ENCODE results near the gene GGCX. TPM values are rescaled to one million over a fixed set of nuclear protein-coding genes. Genes with fewer than 3 reads are reported as not detected.

Gene GGCX
- total and polyA plus RNA-seq, 8 donors = 15.7 to 43.4 (median 27.1) TPM

- WGBS, 2 donors = 87 to 89% methylated on average over 18 of the region's 18 CpGs
- DNase-seq (no peak), ATAC-seq (peak in 2 of 4 donors; percentile 2 to 19), FAIRE-seq (no peak)
- no peaks in the 10 kb centered on the region for H3K27me3 ChIP-seq
- TF ChIP-seq, protein P1, sequence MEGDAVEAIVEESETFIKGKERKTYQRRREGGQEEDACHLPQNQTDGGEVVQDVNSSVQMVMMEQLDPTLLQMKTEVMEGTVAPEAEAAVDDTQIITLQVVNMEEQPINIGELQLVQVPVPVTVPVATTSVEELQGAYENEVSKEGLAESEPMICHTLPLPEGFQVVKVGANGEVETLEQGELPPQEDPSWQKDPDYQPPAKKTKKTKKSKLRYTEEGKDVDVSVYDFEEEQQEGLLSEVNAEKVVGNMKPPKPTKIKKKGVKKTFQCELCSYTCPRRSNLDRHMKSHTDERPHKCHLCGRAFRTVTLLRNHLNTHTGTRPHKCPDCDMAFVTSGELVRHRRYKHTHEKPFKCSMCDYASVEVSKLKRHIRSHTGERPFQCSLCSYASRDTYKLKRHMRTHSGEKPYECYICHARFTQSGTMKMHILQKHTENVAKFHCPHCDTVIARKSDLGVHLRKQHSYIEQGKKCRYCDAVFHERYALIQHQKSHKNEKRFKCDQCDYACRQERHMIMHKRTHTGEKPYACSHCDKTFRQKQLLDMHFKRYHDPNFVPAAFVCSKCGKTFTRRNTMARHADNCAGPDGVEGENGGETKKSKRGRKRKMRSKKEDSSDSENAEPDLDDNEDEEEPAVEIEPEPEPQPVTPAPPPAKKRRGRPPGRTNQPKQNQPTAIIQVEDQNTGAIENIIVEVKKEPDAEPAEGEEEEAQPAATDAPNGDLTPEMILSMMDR (IDR thresholded peaks at IDR 0.05) = no peak
- no peaks in the 10 kb centered on the region for H3K9me3 ChIP-seq
- H3K4me1 ChIP-seq = peaks cover 0 to 12% (median 0%) of the 10 kb centered on the region in 3 donors
- intact Hi-C loops (cut with DNase I) = no loop called here
- H3K4me3 ChIP-seq = no peak overlapping the region
- H3K36me3 ChIP-seq = no peaks in the 10 kb centered on the region
- H3K27ac ChIP-seq = no peak overlapping the region
Measured at GRCh38 chr2:85503851-85504777, 57.2 kb downstream of the GGCX start.

DNA sequence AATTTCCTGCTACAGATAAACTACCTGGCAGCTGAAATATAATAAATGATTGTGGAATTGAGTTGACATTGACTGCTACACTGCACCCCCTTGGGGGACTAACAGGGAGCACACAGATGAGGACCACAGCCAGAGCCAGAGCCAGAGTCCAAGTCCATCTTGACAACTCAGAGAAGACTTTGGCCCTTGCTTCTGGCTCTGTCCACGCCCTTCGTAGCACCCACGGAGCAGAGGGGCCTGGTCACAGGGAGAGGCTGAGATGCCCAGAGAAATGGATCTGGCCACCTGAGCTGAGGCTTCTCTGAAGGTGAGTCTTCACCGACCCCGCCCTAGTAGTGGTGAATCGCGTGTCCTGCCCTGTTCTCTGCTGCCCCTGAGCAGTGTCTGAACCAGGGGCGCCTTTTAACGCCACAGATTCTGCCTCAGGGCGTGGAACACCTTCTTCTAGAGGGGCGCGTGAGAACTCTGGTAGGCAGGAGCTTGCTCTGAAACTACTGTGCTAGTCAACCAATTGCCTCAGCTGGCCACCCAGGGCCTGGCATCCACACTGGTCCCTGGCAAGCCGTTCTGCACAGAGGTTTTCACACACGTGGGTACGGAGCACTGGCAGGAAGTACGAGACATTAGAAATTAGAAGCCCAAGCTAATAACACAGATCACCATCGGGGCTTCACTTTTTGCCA lies 58.0 kb downstream of the GGCX start:
- Histone ChIP-seq H3K27ac (no peak overlapping the region), H3K4me1 (peaks cover 0 to 12% (median 0%) of the 10 kb centered on the region in 3 donors), H3K4me3 (no peak overlapping the region), H3K36me3 (no peaks in the 10 kb centered on the region), H3K9me3 (no peaks in the 10 kb centered on the region), H3K27me3 (no peaks in the 10 kb centered on the region)
- FAIRE-seq (no peak), DNase-seq (peak in 1 of 6 donors; percentile 30), ATAC-seq (peak in 2 of 4 donors; percentile 43 to 45)
- TF ChIP-seq, protein P1 (IDR thresholded peaks at IDR 0.05) = no peak
- WGBS, 2 donors = 83 to 86% methylated on average over 17 of the region's 17 CpGs
- intact Hi-C loops (cut with DNase I) = no loop called here

GRCh38 chr2:85502720-85503119 lies 58.6 kb downstream of the GGCX start:
- ATAC-seq (peak in 2 of 4 donors; percentile 5 to 6), DNase-seq (no peak), FAIRE-seq (no peak)
- intact Hi-C loops (cut with DNase I) = no loop called here
- TF ChIP-seq, protein P1 (IDR thresholded peaks at IDR 0.05) = no peak
- Histone ChIP-seq H3K4me1 (peaks cover 0 to 12% (median 0%) of the 10 kb centered on the region in 3 donors), H3K9me3 (no peaks in the 10 kb centered on the region), H3K27me3 (no peaks in the 10 kb centered on the region), H3K4me3 (no peak overlapping the region), H3K27ac (no peak overlapping the region), H3K36me3 (no peaks in the 10 kb centered on the region)
- 72 to 82% methylated on average over 3 of the region's 3 CpGs for WGBS, 2 donors

- WGBS, 2 donors = 55 to 63% methylated on average over 3 of the region's 3 CpGs
- DNase-seq (no peak), FAIRE-seq (no peak), ATAC-seq (no peak)
- no peaks in the 10 kb centered on the region for H3K9me3 ChIP-seq
- H3K4me3 ChIP-seq = no peak overlapping the region
- H3K27me3 ChIP-seq = no peaks in the 10 kb centered on the region
- intact Hi-C loops (cut with DNase I) = no loop called here
- H3K36me3 ChIP-seq = no peaks in the 10 kb centered on the region
- TF ChIP-seq, protein P1 (IDR thresholded peaks at IDR 0.05) = no peak
- H3K4me1 ChIP-seq = peaks cover 0 to 12% (median 0%) of the 10 kb centered on the region in 3 donors
- no peak overlapping the region for H3K27ac ChIP-seq
Measured at GRCh38 chr2:85501248-85501647, 60.0 kb downstream of the GGCX start.

All from pancreas (tissue), 10 donors.